Astrocyte of the cerebellum (primary cell): ENCODE results near the gene NRG3.

Experiments used
- DNase-seq: peaks from one replicate; pipeline ENCODE4 v3.0.0-alpha.2; 2011; ENCODE audit warnings: low read depth
- H3K4me3 ChIP-seq: 2 replicates; pipeline ENCODE4 v1.5.1; 2011; ENCODE audit warnings: mild to moderate bottlenecking, low read depth, low read length, moderate library complexity
- in situ Hi-C: cut with HindIII; loops from 2 replicates; pipeline ENCODE4 v1.10.0; 2017; ENCODE audit warnings: low sequenced_read_pairs
- TF ChIP-seq, protein P1 (sequence below): IDR thresholded peaks from 2 replicates; pipeline ENCODE4 v1.5.1; 2012; ENCODE audit warnings: low read length, low read depth, moderate library complexity, mild to moderate bottlenecking; ENCODE audit errors: missing control alignments

Gene NRG3

GRCh38 chr10:82234173-82234572, 359.2 kb downstream of the NRG3 start:
- TF ChIP-seq, protein P1, sequence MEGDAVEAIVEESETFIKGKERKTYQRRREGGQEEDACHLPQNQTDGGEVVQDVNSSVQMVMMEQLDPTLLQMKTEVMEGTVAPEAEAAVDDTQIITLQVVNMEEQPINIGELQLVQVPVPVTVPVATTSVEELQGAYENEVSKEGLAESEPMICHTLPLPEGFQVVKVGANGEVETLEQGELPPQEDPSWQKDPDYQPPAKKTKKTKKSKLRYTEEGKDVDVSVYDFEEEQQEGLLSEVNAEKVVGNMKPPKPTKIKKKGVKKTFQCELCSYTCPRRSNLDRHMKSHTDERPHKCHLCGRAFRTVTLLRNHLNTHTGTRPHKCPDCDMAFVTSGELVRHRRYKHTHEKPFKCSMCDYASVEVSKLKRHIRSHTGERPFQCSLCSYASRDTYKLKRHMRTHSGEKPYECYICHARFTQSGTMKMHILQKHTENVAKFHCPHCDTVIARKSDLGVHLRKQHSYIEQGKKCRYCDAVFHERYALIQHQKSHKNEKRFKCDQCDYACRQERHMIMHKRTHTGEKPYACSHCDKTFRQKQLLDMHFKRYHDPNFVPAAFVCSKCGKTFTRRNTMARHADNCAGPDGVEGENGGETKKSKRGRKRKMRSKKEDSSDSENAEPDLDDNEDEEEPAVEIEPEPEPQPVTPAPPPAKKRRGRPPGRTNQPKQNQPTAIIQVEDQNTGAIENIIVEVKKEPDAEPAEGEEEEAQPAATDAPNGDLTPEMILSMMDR = no peak

GRCh38 chr10:82236084-82236731, 361.2 kb downstream of the NRG3 start:
- TF ChIP-seq, protein P1 = no peak
- no peak for DNase-seq
- in situ Hi-C loops = no loop called here
- H3K4me3 ChIP-seq = no peak overlapping the region

More at GRCh38 chr10:82234173-82234572, 359.2 kb downstream of the NRG3 start:
- no peak overlapping the region for H3K4me3 ChIP-seq
- DNase-seq = no peak
- in situ Hi-C loops = no loop called here

DNA sequence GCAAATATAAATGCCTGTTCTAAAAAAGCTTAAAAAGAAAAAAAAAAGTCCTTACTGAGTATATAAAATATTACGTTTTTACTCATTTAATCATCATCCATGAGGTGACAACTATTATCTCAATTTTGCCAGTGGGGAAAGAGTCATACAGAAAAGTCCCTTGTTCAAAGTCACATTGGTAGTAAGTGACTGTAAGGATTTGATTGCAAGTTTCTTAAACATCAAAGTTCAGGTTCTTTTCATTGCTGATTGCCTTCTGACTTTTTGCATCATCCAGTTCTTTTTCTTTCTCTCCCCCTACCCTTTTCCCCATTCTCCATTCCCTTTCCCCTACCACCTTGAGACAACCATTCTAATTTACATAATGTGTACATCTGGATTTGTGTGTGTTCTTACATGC, 363.3 kb downstream of the NRG3 start:
- in situ Hi-C loops = no loop called here

GRCh38 chr10:82240408-82240807, 365.4 kb downstream of the NRG3 start:
- TF ChIP-seq, protein P1 = no peak
- H3K4me3 ChIP-seq = no peak overlapping the region
- DNase-seq = no peak
- in situ Hi-C loops = no loop called here

More for the DNA sequence above, 363.3 kb downstream of the NRG3 start:
- no peak overlapping the region for H3K4me3 ChIP-seq
- DNase-seq = no peak
- TF ChIP-seq, protein P1 = no peak

- in situ Hi-C loops = no loop called here
- no peak for DNase-seq
- TF ChIP-seq, protein P1 = no peak
- H3K4me3 ChIP-seq = no peak overlapping the region
Measured at GRCh38 chr10:82242778-82243177, 367.8 kb downstream of the NRG3 start.

DNA sequence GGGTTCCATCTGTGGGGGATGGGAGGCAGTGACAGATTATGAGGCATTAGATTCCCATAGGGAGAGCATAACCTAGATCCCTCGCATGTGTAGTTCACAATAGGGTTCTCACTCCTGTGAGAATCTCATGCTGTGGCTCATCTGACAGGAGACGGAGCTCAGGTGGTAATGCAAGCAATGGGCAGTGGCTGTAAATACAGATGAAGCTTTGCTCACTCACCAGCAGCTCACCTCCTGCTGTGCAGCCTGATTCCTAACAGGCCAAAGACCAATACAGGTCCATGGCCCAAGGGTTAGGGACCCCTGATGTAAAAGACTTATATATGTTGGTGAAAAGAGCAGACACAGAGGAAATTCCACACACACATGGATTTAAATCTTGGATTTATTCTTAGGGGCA, 370.2 kb downstream of the NRG3 start:
- in situ Hi-C loops = no loop called here
- TF ChIP-seq, protein P1 = no peak
- no peak for DNase-seq
- no peak overlapping the region for H3K4me3 ChIP-seq
